ENCODE measurements around the gene MEGF11. TPM values are rescaled to one million over a fixed set of nuclear protein-coding genes. Genes with fewer than 3 reads are reported as not detected.

MEGF11 gene
- total RNA-seq, 1 experiment from 2014 or later: not detected

- no peaks in the 10 kb centered on the region for H3K4me1 ChIP-seq (ENCODE audit: low read length)
Observed at GRCh38 chr15:65893060-65893459, 360.5 kb downstream of the MEGF11 start.

GRCh38 chr15:65888981-65889380 lies 364.6 kb downstream of the MEGF11 start:
- H3K9me2 ChIP-seq (replicated peaks; ENCODE audit: insufficient read depth, low read length): no peaks in the 10 kb centered on the region
- peaks cover 63% of the 10 kb centered on the region for H3K36me3 ChIP-seq (ENCODE audit: insufficient read depth, low read length)
- H3K4me2 ChIP-seq (ENCODE audit: low read depth, low read length, poor library complexity, severe bottlenecking): no peak overlapping the region
- no peaks in the 10 kb centered on the region for H3K27me3 ChIP-seq (ENCODE audit: low read length)
- no peak overlapping the region for H3K27ac ChIP-seq (ENCODE audit: low read length)
- no peak for DNase-seq
- H2AFZ ChIP-seq (ENCODE audit: low read length): no peak overlapping the region
- H3K4me1 ChIP-seq (ENCODE audit: low read length): peaks cover 9% of the 10 kb centered on the region
- H3K4me3 ChIP-seq (ENCODE audit: low read length): no peak overlapping the region
- no peak overlapping the region for H3K9ac ChIP-seq (ENCODE audit: low read length)
- no peaks in the 10 kb centered on the region for H4K20me1 ChIP-seq (ENCODE audit: insufficient read depth, low read depth, low read length)
- peaks cover 78% of the 10 kb centered on the region for H3K79me2 ChIP-seq (ENCODE audit: low read length)
- H3K9me3 ChIP-seq (ENCODE audit: low read length): no peaks in the 10 kb centered on the region

More at GRCh38 chr15:65893060-65893459, 360.5 kb downstream of the MEGF11 start:
- DNase-seq: no peak
- Histone ChIP-seq H3K79me2 (ENCODE audit: low read length) (peaks cover 51% of the 10 kb centered on the region), H3K9me3 (ENCODE audit: low read length) (no peaks in the 10 kb centered on the region), H3K4me2 (ENCODE audit: low read depth, low read length, poor library complexity, severe bottlenecking) (no peak overlapping the region), H3K27me3 (ENCODE audit: low read length) (no peaks in the 10 kb centered on the region), H3K36me3 (ENCODE audit: insufficient read depth, low read length) (peaks cover 40% of the 10 kb centered on the region), H2AFZ (ENCODE audit: low read length) (no peak overlapping the region), H3K9ac (ENCODE audit: low read length) (no peak overlapping the region), H3K9me2 (replicated peaks; ENCODE audit: insufficient read depth, low read length) (no peaks in the 10 kb centered on the region), H4K20me1 (ENCODE audit: insufficient read depth, low read depth, low read length) (no peaks in the 10 kb centered on the region), H3K27ac (ENCODE audit: low read length) (no peak overlapping the region), H3K4me3 (ENCODE audit: low read length) (no peak overlapping the region)

GRCh38 chr15:65887565-65887964 lies 366.0 kb downstream of the MEGF11 start:
- H3K36me3 ChIP-seq (ENCODE audit: insufficient read depth, low read length): peaks cover 76% of the 10 kb centered on the region
- H3K4me1 ChIP-seq (ENCODE audit: low read length): peaks cover 24% of the 10 kb centered on the region
- H3K4me2 ChIP-seq (ENCODE audit: low read depth, low read length, poor library complexity, severe bottlenecking): no peak overlapping the region
- no peaks in the 10 kb centered on the region for H3K27me3 ChIP-seq (ENCODE audit: low read length)
- H3K27ac ChIP-seq (ENCODE audit: low read length): no peak overlapping the region
- H3K9me3 ChIP-seq (ENCODE audit: low read length): no peaks in the 10 kb centered on the region
- H2AFZ ChIP-seq (ENCODE audit: low read length): no peak overlapping the region
- no peak overlapping the region for H3K9ac ChIP-seq (ENCODE audit: low read length)
- no peak overlapping the region for H3K4me3 ChIP-seq (ENCODE audit: low read length)
- H3K79me2 ChIP-seq (ENCODE audit: low read length): peaks cover 84% of the 10 kb centered on the region
- H3K9me2 ChIP-seq (replicated peaks; ENCODE audit: insufficient read depth, low read length): no peaks in the 10 kb centered on the region
- no peak for DNase-seq
- H4K20me1 ChIP-seq (ENCODE audit: insufficient read depth, low read depth, low read length): no peaks in the 10 kb centered on the region

- no peak overlapping the region for H3K27ac ChIP-seq (ENCODE audit: low read length)
- H3K4me2 ChIP-seq (ENCODE audit: low read depth, low read length, poor library complexity, severe bottlenecking): no peak overlapping the region
- no peak overlapping the region for H3K4me3 ChIP-seq (ENCODE audit: low read length)
- H3K27me3 ChIP-seq (ENCODE audit: low read length): no peaks in the 10 kb centered on the region
- peaks cover 74% of the 10 kb centered on the region for H3K36me3 ChIP-seq (ENCODE audit: insufficient read depth, low read length)
- no peaks in the 10 kb centered on the region for H3K9me3 ChIP-seq (ENCODE audit: low read length)
- peaks cover 89% of the 10 kb centered on the region for H3K79me2 ChIP-seq (ENCODE audit: low read length)
- no peak overlapping the region for H3K9ac ChIP-seq (ENCODE audit: low read length)
- H4K20me1 ChIP-seq (ENCODE audit: insufficient read depth, low read depth, low read length): no peaks in the 10 kb centered on the region
- no peaks in the 10 kb centered on the region for H3K9me2 ChIP-seq (replicated peaks; ENCODE audit: insufficient read depth, low read length)
- DNase-seq: no peak
- no peak overlapping the region for H2AFZ ChIP-seq (ENCODE audit: low read length)
- H3K4me1 ChIP-seq (ENCODE audit: low read length): peaks cover 41% of the 10 kb centered on the region
Observed at GRCh38 chr15:65885668-65886218, 367.8 kb downstream of the MEGF11 start.

GRCh38 chr15:65884511-65884910 lies 369.0 kb downstream of the MEGF11 start:
- Histone ChIP-seq H3K4me3 (ENCODE audit: low read length) (no peak overlapping the region), H3K27ac (ENCODE audit: low read length) (peak overlapping the region; percentile 57; the same call in 1 of the 2 replicates), H3K9me3 (ENCODE audit: low read length) (no peaks in the 10 kb centered on the region), H3K9me2 (replicated peaks; ENCODE audit: insufficient read depth, low read length) (no peaks in the 10 kb centered on the region), H3K27me3 (ENCODE audit: low read length) (no peaks in the 10 kb centered on the region), H3K79me2 (ENCODE audit: low read length) (peaks cover 91% of the 10 kb centered on the region), H3K4me1 (ENCODE audit: low read length) (peaks cover 45% of the 10 kb centered on the region), H3K36me3 (ENCODE audit: insufficient read depth, low read length) (peaks cover 80% of the 10 kb centered on the region), H3K9ac (ENCODE audit: low read length) (no peak overlapping the region), H3K4me2 (ENCODE audit: low read depth, low read length, poor library complexity, severe bottlenecking) (peak overlapping the region; percentile 48), H2AFZ (ENCODE audit: low read length) (no peak overlapping the region), H4K20me1 (ENCODE audit: insufficient read depth, low read depth, low read length) (no peaks in the 10 kb centered on the region)
- DNase-seq: peak; percentile 69

- Histone ChIP-seq H4K20me1 (ENCODE audit: insufficient read depth, low read depth, low read length) (no peaks in the 10 kb centered on the region), H3K36me3 (ENCODE audit: insufficient read depth, low read length) (peaks cover 74% of the 10 kb centered on the region), H3K9ac (ENCODE audit: low read length) (no peak overlapping the region), H3K4me2 (ENCODE audit: low read depth, low read length, poor library complexity, severe bottlenecking) (peak overlapping the region; percentile 48), H3K4me3 (ENCODE audit: low read length) (no peak overlapping the region), H3K79me2 (ENCODE audit: low read length) (peaks cover 83% of the 10 kb centered on the region), H3K9me2 (replicated peaks; ENCODE audit: insufficient read depth, low read length) (no peaks in the 10 kb centered on the region), H3K27ac (ENCODE audit: low read length) (peak overlapping the region; percentile 57; the same call in 1 of the 2 replicates), H3K27me3 (ENCODE audit: low read length) (no peaks in the 10 kb centered on the region), H2AFZ (ENCODE audit: low read length) (no peak overlapping the region), H3K4me1 (ENCODE audit: low read length) (peaks cover 45% of the 10 kb centered on the region), H3K9me3 (ENCODE audit: low read length) (no peaks in the 10 kb centered on the region)
- no peak for DNase-seq
Observed at GRCh38 chr15:65883571-65883970, 370.0 kb downstream of the MEGF11 start.

- peaks cover 67% of the 10 kb centered on the region for H3K36me3 ChIP-seq (ENCODE audit: insufficient read depth, low read length)
- no peaks in the 10 kb centered on the region for H4K20me1 ChIP-seq (ENCODE audit: insufficient read depth, low read depth, low read length)
- H3K9me2 ChIP-seq (replicated peaks; ENCODE audit: insufficient read depth, low read length): no peaks in the 10 kb centered on the region
- no peaks in the 10 kb centered on the region for H3K9me3 ChIP-seq (ENCODE audit: low read length)
- H3K4me2 ChIP-seq (ENCODE audit: low read depth, low read length, poor library complexity, severe bottlenecking): no peak overlapping the region
- H3K4me3 ChIP-seq (ENCODE audit: low read length): no peak overlapping the region
- H3K79me2 ChIP-seq (ENCODE audit: low read length): peaks cover 80% of the 10 kb centered on the region
- H3K27me3 ChIP-seq (ENCODE audit: low read length): no peaks in the 10 kb centered on the region
- no peak overlapping the region for H2AFZ ChIP-seq (ENCODE audit: low read length)
- H3K27ac ChIP-seq (ENCODE audit: low read length): peak overlapping the region; percentile 1; the same call in 1 of the 2 replicates
- H3K4me1 ChIP-seq (ENCODE audit: low read length): peaks cover 45% of the 10 kb centered on the region
- DNase-seq: no peak
- H3K9ac ChIP-seq (ENCODE audit: low read length): no peak overlapping the region
Observed at GRCh38 chr15:65881766-65882434, 371.6 kb downstream of the MEGF11 start.

GRCh38 chr15:65877749-65878148 lies 375.8 kb downstream of the MEGF11 start:
- H3K4me3 ChIP-seq (ENCODE audit: low read length): no peak overlapping the region
- no peak overlapping the region for H3K27ac ChIP-seq (ENCODE audit: low read length)
- H3K9me3 ChIP-seq (ENCODE audit: low read length): no peaks in the 10 kb centered on the region
- no peak for DNase-seq
- H3K27me3 ChIP-seq (ENCODE audit: low read length): no peaks in the 10 kb centered on the region
- no peak overlapping the region for H3K9ac ChIP-seq (ENCODE audit: low read length)
- peaks cover 83% of the 10 kb centered on the region for H3K79me2 ChIP-seq (ENCODE audit: low read length)
- H3K9me2 ChIP-seq (replicated peaks; ENCODE audit: insufficient read depth, low read length): no peaks in the 10 kb centered on the region
- H3K4me1 ChIP-seq (ENCODE audit: low read length): peaks cover 24% of the 10 kb centered on the region
- no peaks in the 10 kb centered on the region; the same call in 1 of the 2 replicates for H4K20me1 ChIP-seq (ENCODE audit: insufficient read depth, low read depth, low read length)
- no peak overlapping the region for H2AFZ ChIP-seq (ENCODE audit: low read length)
- H3K36me3 ChIP-seq (ENCODE audit: insufficient read depth, low read length): peaks cover 32% of the 10 kb centered on the region
- no peak overlapping the region for H3K4me2 ChIP-seq (ENCODE audit: low read depth, low read length, poor library complexity, severe bottlenecking)

Data from Karpas-422 (cell line).